GM19438 (cell line): Measurements from ENCODE around the gene SRRT.
"Not testable (repeated sequence)": the region's sequence is repeated elsewhere in the genome, so short reads cannot be mapped to it uniquely, and the experiment has no call there.

ENCODE experiments used
- ATAC-seq: cut with Tn5 transposase; IDR thresholded peaks from one replicate; pipeline ENCODE4 v1.9.1; 2021; ENCODE audit warnings: low read depth; ENCODE audit not compliant: unreplicated experiment

SRRT gene

DNA sequence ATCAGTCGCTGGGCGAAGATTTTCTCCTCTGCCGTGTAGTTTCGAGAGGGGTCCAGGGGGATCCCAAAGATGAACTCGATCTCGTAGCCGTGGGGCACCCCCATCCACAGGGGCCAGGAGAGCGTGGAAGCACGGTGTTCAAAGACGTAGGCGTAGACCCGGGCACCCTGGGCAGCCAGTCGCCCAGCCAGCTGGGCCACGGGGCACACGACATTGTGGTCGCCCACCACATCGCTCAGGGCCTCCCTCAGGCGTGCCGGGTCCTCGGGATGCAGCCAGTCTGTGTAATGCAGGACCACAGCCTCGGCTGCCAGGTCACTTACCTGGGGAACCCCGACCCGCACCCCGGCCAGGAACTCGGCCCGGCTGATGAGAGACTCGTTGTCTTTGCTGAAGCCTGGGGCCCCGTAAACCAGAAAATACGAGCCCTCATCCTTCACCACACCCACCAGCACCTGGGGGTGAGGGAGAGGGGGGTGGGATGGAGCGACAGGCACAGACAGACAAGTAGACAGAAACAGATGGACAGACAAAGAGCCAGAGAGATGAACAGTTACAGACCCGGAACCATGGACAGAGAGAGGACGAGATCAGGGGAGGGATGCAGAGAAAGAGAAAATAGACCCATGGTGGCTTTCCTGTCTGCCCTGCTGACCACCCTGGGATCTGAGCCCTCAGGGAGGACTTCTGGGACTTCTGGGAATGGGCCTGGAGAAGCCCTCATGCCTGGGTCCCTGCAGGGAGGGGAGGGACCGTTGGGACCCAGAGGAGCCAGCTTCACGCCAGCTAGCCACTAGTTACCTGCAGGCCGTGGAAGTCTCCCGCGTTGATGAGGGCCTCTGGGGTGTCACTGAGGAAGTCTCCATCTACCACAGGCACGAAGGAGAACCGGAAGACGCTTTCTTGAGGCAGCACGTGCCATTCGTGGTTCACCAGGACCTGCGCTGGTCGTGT lies 17.7 kb downstream of the SRRT start:
- no peak for ATAC-seq

DNA sequence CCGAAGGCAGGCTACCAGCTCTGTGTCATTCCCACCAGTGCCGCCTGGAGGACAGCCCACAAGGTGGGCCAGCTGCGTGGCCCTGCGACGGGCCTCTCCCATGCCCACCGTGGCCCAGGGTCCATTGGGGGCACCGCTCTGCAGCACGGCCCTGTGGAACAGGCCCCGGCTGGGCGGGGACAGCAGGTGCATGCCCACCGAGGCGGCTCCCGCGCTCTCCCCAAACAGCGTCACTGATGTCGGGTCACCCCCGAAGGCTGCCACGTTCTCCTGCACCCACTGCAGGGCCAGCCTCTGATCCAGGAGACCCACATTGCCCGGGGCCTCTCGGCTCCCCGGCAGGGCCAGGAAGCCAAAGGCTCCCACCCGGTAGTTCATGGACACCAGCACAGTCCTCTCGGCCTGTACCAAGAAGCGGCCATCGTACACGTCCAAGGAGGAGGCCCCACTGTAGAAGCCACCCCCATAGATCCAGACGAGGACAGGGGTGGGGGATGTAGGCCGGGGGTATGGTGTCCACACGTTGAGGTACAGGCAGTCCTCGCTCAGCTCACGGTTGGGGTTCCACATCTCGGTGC lies 18.5 kb downstream of the SRRT start:
- ATAC-seq: no peak

DNA sequence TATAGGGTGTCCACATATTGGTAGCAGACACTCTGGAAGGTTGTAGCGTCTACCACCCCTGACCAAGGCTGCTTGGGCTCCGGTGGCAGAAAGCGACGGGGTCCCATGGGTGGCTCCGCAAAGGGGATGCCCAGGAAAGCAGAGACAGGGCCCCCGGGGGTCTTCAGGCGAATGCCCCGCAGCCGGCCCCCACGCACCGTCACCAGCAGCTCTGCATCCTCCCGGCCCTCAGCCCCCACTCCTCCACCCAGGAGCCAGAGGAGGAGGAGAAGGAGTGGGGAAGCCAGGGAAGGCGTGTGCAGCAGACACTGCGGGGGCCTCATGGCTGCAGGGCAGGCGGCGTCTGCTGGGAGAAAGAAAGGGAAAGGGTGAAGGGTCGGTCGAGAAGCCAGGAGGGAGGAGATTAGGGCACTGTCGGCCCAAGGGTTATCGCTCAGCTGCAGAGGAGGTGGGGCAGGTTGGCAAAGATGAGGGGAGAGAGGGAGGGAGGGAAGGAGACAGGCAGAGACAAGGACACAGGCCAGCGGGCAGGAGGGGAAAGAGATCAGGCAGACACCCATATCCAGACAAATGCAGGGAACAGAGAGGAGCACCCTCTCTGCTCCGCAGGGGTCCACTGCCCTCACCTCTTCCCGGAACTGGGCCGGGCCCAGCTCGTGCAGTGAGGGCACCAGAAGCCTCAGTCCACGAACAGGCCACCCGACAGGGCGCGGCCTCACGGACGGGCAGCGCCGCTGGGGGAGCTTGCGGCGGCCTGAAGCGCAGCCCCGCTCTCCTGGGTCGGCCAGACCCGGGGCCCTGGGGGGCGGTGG lies 19.2 kb downstream of the SRRT start:
- ATAC-seq: no peak

DNA sequence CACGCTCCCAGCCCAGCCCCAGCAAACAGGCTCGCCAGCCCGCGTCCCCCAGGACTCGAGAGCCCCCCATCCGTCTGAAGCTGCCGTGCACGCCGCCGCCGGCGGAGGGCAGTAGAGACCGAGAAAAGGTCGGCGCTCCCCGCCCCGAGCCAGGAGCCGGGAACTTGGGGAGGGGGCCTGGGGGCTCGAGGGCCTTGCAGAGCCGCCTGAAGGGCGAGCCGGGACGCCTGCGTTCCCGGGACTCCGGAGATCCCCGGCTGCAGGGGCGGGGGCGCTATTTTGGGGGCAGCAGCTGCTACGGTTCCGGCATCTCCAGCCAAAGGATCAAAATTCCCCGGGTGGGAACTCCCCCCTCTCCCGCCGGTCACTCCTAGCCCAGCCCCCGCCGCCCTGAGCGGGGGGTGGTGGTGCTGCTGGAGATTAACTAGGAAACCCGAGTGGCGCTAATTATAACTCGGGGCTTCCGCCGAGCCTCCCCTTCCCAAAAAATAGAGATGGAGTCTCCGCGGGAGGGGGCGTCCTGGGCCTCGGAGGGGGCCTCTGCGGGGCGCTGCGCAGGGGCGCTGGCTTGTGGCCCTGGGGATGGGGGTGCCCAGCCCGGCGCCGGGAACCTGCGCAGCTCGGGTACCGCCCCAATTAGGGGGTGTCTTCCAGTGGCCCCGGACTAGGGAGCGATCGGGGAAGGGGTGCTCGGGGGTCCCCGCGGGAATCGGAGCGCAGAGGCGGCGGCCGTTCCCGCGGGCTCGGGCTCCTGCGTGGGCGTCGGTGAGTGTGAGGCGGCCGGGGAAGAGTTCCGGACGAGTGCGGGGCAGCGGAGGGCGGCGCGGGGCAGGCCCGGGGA lies 20.2 kb downstream of the SRRT start:
- no peak for ATAC-seq

DNA sequence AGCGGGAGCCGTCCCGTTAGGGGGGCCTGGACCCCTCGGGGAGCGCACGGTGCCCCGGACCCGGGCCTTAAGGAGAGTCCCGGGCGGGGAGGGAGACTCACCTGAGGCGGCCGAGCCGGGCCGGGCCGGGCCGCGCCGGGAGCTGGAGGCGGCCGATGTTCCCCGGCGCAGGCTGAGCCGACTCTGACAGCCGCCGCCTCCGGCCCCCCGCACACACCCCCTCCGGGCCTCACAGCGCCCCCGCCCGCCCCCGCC lies 20.7 kb downstream of the SRRT start, which contains the start of gene ACHE:
ACHE (minus strand) TSS at position 188 of the 255 bp plus-strand sequence. CDS start 1,656 bp downstream, outside the sequence.
- no peak for ATAC-seq

DNA sequence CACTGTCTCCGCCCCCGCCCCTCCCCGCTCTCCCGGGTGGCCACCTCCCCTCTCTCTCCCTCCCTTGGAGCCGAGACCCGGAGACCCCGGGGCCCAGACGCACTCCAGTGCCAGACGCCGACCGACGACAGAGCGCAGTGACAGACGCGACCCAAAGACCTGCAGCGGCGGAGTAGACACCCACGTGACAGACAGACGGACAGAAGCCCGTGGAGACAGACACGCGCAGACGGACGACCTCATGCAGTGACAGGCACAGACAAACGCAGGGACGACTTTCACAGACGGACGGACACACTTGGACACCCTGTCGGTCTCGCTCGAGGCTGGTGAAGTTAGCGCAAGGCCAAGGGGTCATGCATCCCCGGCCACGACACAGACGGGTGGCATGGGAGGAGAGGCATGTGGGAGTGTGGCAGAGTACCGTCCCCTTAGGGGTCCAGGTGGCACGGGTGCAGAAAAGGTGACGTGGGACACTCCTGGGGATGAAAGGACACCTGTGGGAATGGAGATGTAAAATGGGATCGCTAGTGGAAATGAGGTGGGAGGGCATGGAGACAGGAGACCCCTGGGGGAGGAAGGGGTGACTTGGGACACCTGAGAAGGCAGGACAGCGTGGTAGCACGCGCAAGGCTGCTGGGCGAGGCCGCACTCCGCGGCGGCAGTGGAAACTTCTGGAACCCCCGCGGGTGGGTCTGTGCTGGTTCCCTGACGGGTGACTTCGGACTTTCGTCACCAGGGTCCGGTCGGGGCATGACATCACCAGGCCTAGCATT lies 21.2 kb downstream of the SRRT start:
- ATAC-seq: no peak

DNA sequence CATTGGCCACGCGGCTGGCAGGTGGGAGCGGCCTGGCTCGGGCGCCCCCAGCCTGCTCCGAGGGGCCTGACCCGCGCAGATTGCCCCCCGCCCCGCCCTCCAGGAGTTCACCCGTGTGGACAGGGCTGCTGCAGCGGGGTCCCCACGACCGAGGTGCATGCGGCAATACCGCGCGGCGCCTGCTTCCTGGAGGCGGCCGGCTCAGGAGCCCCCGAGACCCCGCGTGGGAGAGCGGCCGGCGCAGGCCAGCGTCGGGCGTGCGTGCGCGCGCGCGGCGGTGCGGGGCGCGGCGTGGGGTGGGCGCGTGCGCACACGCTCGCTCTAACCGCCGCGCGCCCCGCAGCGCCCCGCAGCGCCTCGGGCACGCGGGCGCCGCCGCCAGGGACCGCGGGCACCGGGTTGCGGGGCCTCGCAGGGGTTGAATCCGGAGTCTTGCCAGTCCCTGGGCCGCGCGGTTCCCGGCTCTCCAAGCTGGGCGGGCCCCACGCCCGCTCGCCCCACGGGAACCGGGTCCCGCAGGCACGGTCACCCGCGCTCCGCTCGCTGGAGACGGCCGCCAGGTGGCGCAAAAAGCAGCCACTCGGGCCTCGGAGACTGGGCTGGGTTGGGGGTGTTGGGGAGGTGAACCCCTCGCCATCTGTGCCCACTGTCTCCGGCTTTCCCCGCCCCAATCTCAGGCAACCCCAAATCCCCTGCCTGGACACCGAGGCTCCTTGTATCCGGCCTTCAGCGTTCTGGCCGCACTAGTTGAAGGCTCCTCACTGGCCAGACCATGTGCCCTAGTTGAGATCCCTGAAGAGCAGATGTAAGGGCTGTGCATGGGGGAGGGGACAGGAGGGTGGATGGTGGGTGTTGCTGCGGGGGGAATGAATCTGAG lies 22.1 kb downstream of the SRRT start:
- ATAC-seq: no peak

DNA sequence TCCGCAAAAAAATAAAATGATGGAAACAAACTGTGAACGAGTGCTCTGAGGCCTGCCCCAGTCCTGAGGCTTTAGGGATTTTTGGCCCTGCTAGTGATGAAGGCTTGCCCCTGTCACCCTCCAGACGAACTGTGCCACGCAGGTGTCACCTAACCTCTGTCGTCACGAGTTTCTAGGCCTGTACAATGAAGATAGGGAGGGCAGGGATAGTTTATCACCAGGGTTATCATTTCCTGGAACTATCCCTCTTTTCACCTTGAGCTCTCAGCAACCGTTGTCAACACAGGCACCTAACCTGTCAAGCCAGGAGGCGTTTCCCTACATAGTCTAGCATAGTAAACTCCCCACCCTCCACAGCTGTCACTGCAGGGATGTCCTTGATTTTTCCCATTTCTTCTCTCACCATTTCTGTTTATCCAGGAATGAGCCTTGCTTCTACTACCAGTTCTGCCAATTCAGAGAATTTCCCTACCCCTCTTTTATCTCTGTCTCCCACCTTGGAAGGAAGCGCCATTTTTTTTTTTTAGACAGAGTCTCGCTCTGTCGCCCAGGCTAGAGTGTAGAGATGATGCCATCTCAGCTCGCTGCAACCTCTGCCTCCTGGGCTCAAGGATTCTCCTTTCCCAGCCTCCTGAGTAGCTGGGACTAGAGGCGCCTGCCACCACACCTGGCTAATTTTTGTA lies 23.0 kb downstream of the SRRT start:
- ATAC-seq: no peak

DNA sequence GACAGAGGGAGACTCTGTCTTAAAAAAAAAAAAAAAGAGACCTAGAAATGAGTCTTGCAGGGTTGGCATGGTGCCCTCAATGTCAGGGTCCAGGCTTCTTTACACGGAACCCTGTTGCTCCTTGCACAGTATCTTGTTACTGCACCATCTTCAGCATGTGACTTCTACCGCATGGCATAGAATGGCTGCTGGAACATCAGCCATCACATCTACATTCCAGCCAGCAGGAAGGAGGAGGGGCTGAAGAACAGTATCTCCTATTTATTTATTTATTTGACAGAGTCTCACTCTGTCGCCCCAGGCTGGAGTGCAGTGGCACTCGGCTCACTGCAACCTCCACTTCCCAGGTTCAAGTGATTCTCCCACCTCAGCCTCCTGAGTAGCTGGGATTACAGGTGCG lies 24.5 kb downstream of the SRRT start:
- ATAC-seq: no peak

DNA sequence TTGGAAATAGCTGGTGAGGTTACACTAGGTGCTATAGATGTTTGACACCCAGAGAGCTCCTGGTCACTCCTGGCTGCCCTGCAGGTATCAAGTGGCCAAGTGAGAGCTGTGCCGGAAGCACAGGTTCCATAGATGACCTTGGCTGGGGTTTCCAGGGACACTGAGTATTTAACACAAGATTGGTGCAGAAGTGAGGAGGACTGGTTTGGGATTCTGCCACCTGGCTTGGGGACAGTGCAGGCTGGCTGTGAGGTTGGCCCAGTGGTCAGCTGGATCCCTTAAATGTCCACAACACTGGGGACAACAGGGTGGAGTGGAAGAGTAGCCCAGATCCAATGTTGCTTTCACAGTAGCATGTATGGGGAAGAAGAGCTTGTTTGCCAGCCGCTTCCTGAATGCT lies 26.1 kb downstream of the SRRT start:
- ATAC-seq: no peak

DNA sequence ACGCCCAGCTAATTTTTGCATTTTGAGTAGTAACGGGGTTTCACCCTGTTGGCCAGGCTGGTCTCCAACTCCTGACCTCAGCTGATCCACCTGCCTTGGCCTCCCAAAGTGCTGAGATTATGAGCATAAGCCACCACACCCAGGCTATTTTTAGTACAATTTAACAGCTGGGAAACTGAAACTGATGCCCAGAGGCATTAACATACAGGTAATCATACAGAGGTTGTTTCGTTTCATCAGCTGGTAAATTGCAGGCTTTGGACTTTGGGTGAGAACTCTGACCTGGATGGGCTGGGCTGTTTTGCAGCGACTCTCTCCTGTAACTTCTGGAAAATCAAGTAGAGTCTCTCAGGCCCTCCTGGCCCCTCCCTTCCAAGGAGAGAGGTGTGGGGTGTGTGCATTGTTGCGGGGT lies 27.0 kb downstream of the SRRT start:
- ATAC-seq: no peak

DNA sequence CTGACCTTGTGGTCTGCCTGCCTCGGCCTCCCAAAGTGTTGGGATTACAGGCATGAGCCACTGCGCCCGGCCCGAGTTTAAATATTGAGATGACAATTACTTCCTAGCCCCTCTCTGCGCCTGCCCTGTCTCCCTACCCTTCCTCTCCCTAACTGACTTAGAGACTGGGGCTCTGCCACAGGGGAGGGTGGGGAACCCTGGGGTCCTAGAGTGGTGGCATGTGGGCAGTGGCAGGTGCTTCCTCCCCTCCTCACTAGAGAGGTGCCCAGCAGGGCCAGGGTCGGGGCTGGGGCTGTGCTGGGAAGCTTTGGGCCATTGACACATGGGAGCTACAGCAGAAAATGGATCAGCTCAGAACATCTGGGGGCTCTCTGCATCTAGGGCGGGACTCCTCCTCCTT lies 27.7 kb downstream of the SRRT start:
- no peak for ATAC-seq

DNA sequence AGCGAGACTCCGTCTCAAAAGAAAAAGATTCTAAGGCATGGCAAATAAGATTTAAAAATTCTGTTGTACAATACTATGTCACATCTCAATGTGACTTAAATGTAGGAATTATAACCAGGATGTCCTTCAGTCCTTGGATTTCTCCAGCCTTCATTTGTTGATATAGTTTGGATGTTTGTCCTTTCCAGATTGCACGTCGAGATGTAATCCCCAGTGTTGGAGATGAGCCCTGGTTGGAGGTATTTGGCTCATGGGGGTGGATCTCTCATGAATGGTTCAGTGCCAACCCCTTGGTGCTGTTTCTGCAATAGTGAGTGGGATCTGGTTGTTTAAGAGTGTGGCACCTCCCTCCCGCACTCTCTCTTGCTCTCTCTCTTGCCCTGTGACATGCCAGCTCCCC lies 33.6 kb downstream of the SRRT start:
- ATAC-seq: no peak

DNA sequence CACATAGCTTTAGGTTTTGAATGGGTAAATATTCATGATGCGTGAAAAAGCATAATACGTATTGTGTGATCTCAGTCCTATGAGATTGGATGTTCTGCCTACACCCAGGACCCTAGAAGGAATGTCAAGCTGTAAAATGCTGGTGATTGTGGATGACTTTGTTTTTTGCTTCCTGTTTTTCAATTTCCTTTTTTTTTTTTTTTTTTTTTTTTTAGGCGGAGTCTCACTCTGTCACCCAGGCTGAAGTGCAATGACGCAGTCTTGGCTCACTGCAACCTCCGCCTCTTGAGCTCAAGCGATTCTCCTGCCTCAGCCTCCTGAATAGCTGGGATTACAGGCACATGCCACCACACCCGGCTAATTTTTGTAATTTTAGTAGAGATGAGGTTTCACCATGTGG lies 35.5 kb downstream of the SRRT start:
- not testable (repeated sequence) for ATAC-seq

DNA sequence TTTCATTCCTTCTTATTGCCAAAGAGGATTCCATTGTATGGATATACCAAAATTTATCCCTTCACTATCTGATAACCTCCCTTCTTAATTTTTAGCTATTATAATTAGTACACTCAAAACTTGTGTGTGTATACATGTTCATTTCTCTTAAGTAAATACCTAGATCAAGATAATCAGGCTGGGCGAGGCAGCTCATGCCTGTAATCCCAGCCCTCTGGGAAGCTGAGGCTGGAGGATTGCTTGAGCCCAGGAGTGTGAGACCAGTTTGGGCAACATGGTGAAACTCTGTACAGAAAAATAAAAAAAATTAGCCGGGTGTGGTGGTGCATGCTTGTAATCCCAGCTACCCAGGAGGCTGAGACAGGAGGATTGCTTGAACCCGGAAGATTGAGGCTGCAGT lies 36.6 kb downstream of the SRRT start:
- no peak for ATAC-seq

DNA sequence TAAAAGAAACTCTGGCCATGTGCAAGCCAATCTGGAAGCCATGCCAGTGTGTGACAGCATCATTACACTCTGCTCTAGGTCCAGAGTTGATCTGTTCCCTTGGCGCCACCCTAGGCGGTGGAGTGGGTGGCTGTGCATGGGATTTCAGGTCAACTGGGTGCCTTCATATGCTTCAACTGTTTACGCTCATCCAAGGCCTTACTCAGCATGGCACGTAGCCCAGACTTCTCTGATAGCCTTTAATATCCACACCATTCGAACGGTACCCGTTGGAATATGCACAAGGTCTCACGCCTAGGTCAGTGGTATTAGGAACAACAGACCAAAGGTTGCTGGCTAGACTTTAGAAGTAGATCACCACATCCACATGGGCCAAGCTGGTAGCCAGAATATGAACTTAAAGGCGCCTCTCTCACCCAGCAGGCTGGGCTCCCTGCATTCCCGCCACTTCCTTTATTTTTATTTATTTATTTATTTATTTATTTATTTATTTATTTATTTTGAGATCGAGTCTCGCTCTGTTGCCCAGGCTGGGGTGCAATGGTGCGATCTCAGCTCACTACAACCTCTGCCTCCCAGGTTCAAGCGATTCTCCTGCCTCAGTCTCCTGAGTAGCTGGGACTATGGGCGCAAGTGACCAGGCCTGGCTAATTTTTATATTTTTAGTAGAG lies 39.4 kb downstream of the SRRT start:
- no peak for ATAC-seq

DNA sequence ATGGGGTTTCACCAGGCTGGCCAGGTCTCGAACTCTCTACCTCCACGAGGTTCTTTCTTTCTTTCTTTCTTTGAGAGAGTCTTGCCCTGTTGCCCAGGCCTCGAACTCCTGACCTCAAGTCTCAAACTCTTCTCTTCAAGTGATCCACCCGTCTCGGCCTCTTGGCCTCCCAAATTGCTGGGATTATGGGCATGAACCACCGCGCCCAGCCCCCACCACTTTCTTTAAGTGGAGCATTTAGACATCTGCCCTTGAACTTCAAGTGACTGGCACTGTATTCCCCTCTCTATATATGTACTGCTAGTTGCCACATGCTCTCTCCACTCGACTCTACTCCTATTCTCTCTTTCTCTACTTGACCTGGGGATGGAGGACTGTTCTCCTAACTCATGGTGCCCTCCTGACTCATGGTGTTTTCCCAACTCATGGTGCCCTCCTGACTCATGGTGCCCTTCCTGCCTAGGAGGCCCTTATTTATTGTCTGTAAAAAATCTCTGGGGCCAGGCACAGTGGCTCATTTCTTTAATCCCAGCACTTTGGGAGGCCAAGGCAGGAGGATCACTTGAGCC lies 40.1 kb downstream of the SRRT start:
- ATAC-seq: no peak
